ENCODE results near the gene SP5. TPM values are rescaled to one million over a fixed set of nuclear protein-coding genes. Genes with fewer than 3 reads are reported as not detected.
"Not testable (repeated sequence)": the region's sequence is repeated elsewhere in the genome, so short reads cannot be mapped to it uniquely, and the experiment has no call there.

The SP5 gene
- total RNA-seq, 1 donor from 2014 or later = not detected

DNA sequence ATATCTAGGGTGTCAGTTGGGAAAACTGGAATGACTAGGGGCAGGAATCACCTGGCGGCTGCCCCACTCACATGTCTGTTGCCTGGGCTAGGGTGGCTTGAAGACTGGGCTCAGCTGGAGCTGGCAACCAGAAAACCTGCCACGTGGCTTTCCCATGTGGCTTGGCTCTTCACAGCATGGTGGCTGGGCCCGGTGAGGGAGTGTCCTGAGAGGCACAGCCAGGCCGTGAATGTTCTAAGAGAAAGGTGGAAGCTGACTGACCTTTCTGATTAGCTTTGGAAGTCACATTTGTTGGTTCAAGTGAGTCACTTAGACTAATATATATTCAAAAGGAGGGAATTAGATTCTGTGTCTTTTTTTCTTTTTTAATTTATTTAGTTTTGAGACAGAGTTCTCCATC lies 22.7 kb downstream of the SP5 start:
- DNase-seq (ENCODE audit: low read depth in 2 of 2) = no peak

DNA sequence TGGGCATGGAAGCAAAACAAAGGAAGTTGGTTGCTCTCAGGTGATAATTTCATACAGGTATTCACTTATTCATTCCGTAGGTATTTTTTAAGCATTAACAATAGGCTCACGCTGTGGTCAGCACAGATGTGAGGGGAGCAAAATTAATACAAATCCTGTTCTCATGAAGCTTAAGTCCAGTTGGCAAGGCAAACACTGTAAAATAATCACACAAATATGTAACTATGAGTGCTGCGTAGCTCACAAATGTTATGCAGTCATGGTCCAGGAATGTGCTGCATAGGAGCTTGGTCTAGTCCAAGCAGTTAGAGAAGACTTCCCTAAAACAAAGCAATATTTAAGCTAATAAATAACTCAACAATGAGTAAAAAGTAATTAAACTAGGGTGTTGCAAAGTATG lies 23.9 kb downstream of the SP5 start:
- no peak for DNase-seq (ENCODE audit: low read depth in 2 of 2)

DNA sequence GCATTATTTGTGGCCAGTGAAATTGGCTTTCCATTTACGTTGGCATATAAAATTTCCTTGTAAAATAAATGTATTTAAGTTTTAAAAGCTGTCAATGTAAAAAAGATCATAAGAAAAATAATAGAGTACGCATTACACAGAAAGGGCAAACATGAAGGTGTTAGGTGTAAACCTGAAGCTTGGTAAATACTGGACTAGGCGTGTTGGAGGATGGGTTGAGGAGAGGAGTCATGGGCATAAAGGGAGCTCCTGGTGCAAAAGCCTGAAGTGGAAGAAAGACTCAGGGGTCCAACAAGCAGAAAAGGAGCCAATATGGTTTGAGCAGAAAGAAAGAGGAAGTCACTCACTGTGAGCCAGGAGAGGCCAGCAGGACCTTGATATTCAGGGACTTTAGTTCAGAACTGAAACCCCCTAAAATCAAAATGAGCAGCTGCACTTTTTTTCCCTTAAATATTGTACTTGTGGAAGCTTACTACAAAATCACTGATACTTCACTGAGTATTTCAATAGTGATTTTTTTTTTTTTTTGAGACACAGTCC lies 24.4 kb downstream of the SP5 start:
- no peak for DNase-seq (ENCODE audit: low read depth in 2 of 2)

- no peak for DNase-seq (ENCODE audit: low read depth in 2 of 2)
Observed at GRCh38 chr2:170740660-170741059, 25.5 kb downstream of the SP5 start.

DNA sequence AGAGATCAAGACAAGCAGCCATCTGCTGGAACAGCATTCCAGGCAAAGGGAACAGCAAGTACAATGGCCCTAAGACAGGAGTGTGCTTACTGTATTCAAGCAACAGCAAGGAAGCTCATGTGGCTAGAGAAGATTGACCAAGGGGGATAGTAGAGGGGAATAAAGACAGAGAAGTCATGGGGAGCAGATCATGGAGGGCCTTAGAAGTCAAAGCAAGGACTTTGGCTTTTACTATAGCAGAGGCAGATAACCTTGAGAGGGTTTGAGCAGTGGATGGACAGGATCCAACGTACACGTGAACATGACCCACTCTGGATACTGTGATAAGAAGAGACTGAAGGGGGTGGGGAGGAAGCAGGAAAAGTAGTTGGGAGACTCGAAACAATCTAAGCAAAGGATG lies 26.9 kb downstream of the SP5 start:
- DNase-seq (ENCODE audit: low read depth in 2 of 2) = no peak

DNA sequence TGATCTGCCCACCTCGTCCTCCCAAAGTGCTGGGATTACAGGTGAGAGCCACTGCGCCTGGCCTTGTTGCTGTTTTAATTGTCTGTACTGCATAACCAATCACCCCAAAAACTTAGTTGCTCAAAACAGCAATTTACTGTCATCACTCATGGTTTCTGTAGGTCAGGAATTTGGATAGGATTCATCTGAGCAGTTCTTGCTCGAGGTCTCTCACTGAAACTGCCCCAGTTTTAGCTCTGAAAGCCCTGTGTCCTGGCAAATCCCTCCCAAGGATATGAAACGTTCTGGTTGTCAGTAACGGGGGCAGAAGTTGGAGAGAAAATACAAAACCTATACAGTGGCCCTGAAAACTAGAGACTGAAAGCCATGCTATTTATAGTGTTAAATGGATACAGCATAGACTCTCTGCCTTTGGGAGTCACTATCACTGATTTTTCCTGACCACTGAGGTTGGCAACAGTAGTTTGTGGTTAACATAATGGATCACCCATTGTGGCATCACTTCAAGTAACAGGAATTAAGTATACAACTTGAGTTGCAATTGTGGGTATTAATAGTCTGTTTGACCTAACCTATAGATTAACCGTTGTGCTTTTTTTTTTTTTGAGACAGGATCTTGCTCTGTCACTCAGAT lies 27.9 kb downstream of the SP5 start:
- no peak for DNase-seq (ENCODE audit: low read depth in 2 of 2)

DNA sequence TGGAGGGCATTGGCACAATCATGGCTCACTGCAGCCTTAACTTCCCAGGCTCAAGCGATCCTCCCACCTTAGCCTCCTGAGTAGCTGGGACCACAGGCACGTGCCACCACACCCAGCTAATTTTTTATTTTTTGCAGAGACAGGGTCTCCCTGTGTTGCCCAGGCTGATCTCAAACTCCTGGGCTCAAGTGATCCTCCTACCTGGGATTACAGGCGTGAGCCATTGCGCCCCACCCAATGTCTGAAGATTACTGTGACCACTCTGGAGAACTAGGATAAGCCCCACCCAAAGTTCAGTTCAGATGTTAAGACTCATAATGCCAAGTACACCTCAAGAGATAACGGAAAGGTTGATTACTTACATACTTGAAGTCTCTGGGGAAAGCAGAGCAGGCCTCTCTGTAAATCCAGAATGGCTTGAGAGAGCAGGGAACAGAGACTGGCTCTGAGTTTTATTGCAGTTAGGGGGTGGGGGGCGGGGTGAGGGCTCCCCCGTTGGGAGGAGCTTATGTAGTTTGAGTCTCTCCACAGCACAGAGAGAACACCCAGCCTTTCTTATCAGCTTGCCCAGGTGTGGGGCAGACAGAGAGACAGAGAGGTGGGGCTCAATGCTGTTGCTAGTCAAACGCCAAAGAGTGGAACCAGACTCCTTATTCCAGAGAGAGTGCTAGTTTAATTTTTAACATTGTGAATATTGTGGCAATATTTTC lies 28.5 kb downstream of the SP5 start:
- no peak for DNase-seq (ENCODE audit: low read depth in 2 of 2)

GRCh38 chr2:170744248-170745002 lies 29.3 kb downstream of the SP5 start:
- DNase-seq (ENCODE audit: low read depth in 2 of 2) = no peak

DNA sequence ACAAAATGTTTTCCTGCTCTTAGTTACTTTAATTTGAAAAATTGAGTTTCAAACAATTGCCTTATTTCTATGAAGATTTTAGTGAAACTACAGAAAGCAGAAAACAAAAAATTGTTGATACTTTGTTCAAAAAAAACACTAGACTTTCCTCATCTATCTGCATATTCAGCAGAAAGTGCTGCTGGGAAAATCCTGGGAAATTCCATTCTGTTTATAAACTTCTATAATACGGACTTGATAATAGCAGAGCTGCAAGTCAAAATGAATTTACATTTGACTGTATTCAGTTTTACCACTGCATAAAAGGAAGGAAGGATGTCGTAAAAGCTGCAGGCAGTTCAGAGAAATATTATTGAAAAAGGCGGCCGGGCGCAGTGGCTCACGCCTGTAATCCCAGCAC lies 30.2 kb downstream of the SP5 start:
- DNase-seq (ENCODE audit: low read depth in 2 of 2) = peak in 1 of 2 donors; percentile 2

- DNase-seq (ENCODE audit: low read depth in 2 of 2) = no peak
Observed at GRCh38 chr2:170747921-170748320, 32.8 kb downstream of the SP5 start.

DNA sequence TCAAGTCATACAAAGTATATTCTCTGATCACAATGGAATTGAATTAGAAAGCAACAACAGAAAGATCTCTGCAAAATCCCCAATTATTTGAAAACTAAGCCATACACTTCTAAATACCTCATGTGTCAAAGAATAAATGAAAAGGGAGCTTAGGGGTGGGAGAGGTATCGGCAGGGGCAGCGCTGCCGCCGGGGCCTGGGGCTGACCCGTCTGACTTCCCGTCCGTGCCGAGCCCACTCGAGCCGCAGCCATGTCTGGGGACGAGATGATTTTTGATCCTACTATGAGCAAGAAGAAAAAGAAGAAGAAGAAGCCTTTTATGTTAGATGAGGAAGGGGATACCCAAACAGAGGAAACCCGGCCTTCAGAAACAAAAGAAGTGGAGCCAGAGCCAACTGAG lies 36.4 kb downstream of the SP5 start:
- not testable (repeated sequence) for DNase-seq (ENCODE audit: low read depth in 2 of 2)

DNA sequence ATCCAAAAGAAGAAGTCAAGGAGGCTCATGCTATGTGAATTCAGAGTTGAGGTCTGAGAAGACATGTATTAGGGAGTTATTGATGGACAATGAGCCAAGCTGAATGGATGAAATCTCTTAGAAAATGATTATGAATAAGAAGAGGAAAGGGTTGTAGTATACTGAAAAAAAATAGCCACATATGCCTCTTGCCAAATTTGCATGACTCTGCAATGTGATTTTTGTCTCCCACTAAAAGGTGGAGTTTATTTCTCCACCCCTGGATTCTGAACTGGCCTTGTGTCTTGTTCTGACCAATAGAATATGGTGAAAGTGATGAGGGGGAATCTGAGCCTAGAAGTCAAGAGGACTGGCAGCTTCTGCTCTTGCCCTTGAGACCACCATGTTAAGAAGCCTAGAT lies 46.4 kb downstream of the SP5 start:
- DNase-seq (ENCODE audit: low read depth in 2 of 2) = no peak

GRCh38 chr2:170762760-170763159 lies 47.6 kb downstream of the SP5 start:
- no peak for DNase-seq (ENCODE audit: low read depth in 2 of 2)

GRCh38 chr2:170763232-170763631 lies 48.1 kb downstream of the SP5 start:
- DNase-seq (ENCODE audit: low read depth in 2 of 2) = no peak

- no peak for DNase-seq (ENCODE audit: low read depth in 2 of 2)
Observed at GRCh38 chr2:170764880-170765261, 49.7 kb downstream of the SP5 start.

DNA sequence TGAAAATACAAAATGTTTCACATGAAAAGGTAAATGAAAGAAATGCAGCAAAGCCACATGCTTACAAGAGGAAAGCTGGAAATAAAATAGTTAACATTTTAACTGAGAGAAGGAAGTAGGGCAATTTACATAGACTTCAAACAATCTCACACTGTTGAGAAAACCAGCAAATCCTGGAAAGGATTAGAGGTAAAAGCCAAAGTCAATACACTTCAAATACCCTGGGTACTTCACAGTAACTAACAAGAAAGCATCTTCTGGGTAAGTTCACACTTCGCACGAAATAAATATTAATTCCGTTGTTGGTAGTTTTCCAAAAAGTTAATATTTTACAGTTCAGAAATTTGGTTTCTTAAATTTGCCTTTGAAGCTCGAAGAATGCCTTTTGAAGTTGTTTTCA lies 51.6 kb downstream of the SP5 start:
- no peak for DNase-seq (ENCODE audit: low read depth in 2 of 2)

Other genes with a start within 250 kb of the SP5 start
- not detected in 2 replicates for gene ERICH2, start 55.0 kb downstream of the SP5 start, total RNA-seq
- 0.13 and 0.26 TPM in 2 replicates for gene GAD1, start 101.5 kb downstream of the SP5 start, total RNA-seq
- gene GORASP2, start 213.9 kb downstream of the SP5 start, total RNA-seq = 22.3 and 28.3 TPM in 2 replicates

Measured in dermis microvascular lymphatic vessel endothelial cell (primary cell).